Activated CD8-positive, alpha-beta memory T cell treated with anti-CD3 and anti-CD28 coated beads for 1 hour (primary cell): ENCODE data around the gene MVD.
A peak's percentile ranks its signal among the peaks of the same experiment; 100 is the strongest.

Experiments
- DNase-seq, 2 donors: peaks; one replicate each; pipeline ENCODE4 v3.0.0-alpha.2; 2020; ENCODE audit warnings: low read depth in 1 of 2; ENCODE audit errors: extremely low read depth in 1 of 2

MVD gene

DNA sequence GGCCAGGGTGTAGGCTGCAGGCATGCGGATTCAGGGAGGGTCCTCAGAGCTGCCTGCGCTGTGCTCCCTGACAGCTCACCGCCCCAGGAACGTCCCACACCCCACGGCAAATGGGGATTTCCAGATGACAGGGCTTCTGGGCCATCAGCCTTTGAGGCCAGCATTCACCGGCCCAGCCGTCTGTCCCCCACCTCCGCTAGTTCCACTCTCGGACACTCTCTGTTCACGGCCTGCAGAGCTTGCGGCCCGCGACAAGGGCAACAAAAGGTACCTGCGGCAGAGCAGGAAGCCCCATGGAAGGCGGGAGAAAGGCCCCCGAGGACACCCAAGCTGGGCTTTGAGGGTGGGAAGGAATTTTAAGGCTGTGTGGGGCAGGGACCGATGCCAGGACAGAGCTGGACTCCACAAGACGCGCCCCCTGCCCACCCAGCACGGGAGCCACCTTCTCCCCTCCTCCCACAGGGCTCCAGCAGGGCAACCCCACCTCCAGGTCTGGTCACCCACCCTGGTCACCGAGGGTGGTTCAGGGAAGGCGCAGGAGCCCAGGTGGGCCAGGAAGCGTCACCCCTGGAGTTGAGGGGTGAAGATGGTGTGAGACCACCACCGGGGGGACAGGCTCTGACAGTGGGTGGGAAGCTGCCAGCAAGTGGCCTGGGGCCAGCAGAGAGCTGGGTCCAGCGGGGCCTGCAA is 6.5 kb downstream of the MVD start:
- no peak for DNase-seq

GRCh38 chr16:88655733-88656281 is 7.1 kb downstream of the MVD start:
- DNase-seq, result no peak

DNA sequence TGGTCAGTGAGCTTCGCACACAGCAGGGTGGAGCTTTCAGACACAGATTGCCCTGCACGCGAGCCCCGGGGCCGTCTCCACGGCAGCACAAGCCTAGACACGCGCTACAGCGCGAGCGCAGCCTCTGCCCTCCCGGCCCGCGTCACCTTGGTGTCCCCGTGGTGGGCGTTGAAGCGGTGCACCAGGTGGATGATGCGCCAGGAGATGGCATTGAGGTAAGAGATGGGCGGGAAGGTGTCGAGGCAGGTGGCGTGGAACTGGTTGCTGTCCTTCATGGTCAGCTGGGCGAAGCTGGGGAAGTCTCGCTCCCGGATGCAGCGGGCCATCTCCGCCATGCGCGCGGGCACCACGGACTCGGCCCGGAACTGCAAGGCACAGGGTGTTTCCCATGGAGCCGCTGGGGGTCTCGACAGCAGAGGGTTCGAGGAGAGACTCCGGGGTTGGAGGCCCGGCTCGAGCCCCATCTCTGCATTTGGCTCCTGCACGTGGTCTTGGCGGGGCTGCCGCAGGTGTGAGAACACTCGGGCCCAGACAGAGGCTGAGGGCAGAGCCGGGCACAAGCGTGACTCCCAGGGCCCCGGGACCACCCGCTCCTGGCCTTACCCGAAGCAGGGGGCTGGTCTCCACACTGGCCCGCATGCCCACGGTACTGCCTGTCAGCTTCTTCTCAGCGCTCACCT is 7.7 kb downstream of the MVD start:
- no peak for DNase-seq

- DNase-seq, result no peak
These were observed 8.4 kb downstream of the MVD start for GRCh38 chr16:88654363-88655052.

- no peak for DNase-seq
These were observed 9.1 kb downstream of the MVD start for GRCh38 chr16:88653596-88654362.

DNA sequence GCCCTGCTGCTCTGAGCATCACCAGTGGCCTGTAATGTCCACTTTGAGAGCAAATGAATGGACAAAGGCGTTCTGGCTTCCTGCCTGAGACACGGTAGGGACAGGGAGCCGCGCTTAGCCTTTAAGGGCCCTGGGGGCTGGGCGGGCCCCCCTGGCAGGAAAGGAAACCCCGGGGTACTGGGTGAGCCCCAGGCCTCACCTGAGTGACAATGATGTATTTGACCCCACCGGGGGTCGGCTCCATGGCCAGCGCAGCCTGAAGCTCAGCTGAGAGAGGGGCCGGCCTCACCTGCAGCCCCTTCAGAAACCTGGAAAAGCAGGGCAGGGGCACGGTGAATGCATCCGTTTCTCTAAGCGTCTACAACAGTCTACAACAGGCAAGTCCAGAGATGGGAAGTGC is 9.8 kb downstream of the MVD start:
- no peak for DNase-seq

- no peak for DNase-seq
These were observed 10.2 kb downstream of the MVD start for GRCh38 chr16:88652762-88653063.

DNA sequence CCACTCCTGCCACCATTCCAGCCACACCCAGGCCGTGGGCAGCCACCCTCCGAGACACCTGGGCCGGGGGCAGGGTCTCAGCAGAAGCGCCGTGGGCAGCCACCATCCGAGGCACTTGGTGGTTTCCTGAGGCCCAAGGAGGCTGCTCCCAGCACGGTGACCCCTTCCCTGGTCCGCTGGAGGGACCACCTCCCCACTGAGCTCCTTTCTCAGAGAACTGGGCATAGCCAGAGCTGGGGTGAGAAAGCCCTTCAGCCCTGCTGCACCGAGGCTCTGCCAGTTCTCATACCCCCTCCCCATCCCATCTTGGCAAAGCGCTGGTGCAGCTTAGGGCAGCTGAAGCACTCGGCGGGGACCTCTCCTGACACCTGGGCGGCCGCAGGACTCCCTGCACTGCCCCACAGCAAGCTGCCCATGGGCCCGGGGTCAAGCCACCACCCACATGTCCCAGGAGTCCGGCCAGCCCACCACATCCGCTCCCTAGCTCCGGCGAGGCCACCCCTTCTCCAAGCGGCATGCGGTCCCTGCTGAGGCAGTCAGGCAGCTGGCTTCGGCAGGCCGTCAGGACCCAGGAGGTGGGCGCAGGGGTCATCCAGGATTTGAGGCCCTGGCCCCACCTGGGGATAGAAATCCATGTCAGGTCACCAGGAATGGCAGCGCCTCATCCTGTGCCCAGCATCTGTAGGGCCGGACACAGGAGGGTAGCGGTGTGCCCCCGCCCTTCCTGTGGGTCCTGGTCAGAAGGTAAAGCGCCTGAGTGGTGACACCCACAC is 10.7 kb downstream of the MVD start:
- no peak for DNase-seq

GRCh38 chr16:88651276-88651988 is 11.5 kb downstream of the MVD start:
- DNase-seq, result peak in 1 of 2 donors; percentile 49

- DNase-seq, result peak in 1 of 2 donors; percentile 69
These were observed 12.1 kb downstream of the MVD start, which contains the start of gene CYBA for GRCh38 chr16:88650749-88651275. TSS of gene CYBA (minus strand) at chr16:88651053. CDS start at chr16:88651013, 40 bp downstream.

DNA sequence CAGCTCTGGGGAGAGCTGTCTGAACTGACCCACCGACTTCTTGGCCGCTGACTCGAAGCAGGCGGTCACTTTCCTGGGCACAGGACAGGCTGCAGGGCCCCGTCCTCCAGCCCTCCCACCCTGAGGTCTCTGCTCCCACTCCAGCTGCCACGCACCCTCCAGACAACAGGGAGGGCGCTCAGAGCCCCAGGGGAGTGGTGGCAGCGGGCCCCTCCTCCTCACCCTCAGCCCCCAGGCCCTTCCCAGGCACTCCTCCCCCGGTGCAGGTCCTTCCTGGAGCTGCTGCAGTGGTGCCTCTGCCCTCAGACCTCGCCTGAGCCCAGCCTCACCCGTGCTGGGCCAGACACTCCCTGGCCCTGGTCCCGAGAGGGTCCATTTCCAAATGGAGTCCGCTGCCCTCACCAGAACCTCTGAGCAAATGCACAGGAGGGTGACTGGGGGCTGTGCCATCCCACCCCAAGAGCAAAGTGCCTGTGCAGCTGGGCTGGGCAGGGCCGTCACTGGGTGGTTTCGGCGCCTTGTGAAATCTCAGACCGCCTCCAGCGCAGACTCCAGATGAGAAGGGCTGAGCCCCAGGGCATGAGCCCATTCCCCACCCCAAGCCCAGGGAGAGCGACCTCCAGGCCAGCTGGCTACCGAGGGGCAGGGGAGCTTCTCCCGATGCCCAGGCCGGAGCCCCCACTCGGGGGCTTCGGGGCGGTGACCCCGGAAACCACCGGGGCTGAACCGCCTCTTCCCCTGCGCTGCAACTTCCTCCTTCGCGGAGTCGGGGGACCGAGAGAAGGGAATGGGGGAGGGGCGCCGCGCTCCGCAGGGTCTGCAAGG is 12.8 kb downstream of the MVD start:
- DNase-seq, result no peak

DNA sequence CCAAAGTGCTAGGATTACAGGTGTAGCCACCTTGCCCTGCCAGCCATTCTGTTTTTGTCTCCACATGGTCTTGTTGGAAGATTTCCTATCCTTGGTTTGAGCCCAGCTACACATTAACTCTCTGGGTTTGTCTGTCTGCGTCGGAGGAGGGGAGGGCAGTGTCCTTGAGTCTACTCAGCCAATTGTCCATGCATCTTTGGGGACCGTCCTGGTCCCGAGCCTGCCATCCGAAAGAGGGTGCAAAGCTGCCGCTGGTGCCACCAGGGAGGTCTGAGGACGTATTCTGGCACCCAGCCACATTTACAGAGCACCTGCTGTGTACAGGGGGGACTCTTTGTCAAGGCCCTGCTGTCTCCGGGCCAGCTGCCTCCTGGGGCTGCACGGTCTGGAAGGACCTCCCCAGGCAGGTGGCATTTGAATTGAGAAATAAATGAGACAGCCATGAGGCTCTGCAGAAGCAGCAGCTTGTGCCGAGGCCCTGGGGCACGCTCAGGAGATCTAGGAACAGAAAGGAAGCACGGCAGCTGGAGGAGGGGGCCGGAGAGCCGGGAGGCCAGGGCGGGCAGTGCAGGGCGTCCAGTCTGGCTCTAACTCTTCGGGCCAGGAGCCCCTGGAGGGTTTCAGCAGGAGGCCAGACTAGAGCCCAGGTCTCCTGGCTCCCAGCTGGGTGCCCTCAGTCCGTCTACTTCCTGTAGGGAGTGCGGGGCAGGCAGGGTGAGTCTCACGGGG is 13.5 kb downstream of the MVD start:
- DNase-seq, result no peak

DNA sequence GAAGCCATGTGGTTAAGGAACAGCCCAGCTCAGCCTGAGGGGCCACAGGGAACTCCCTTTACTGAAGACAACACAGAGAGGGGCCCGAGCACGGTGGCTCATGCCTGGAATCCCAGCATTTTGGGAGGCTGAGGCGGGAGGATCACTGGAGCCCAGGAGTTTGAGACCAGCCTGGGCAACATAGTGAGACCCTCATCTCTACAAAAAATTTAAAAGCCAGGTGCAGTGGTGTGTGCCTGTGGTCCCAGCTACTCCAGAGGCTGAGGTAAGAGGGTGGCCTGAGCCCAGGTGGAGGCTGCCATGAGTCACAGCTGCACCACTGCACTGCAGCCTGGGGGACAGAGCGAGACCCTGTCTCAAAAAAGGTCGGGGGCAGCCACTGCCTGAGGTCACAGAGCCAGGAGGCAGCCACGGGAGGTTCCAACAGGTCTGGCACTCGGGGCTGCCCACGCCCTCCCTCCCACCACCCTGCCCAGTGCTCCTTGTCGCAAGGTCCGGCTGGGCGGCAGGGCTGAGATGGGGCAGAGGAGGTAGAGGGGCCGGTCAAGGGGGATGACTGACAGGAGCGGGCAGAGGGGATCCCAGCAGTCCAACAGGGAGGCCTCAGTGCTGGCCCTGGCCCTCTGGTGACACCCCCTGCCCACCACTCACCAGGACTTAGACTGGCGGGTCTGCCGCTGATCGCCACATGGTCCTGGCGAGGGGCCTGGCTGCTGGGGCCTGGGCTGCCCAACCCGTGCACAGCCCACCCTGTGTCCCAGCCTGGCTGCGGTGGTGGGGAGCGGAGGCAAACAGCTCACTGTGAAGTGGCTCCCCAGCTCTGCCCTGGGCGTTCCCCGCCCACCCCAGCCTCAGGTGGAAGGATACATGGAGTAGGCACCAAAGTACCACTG is 15.5 kb downstream of the MVD start:
- DNase-seq, result no peak

DNA sequence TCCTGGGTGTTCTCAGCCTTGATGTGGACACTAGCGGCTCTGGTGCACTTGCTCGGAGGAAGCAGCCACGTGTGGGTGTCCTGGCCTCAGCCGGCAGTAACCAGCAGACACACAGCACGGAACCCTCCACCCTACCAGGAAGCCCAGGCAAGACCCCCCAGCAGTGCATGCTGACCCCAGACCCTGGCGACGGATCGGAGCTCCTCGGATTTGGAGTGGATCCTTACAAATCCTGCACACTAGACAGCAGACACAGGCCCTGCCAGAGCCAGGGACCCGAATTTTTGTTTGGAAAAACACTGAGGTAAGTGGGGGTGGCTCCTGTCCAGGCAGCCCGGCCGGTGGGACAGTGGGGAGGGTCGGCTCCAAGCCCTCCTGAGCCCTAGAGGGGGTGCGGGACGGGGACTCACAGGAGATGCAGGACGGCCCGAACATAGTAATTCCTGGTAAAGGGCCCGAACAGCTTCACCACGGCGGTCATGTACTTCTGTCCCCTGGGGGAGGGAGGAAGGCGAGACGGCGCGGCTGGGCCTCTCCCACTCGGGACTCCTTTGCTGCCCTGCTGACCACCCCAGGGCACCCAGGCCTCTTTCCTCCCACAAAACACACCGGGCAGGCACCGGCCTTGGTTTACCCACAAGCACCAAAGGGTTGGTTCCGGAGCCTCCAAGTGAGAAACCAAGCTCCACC is 16.4 kb downstream of the MVD start:
- no peak for DNase-seq

DNA sequence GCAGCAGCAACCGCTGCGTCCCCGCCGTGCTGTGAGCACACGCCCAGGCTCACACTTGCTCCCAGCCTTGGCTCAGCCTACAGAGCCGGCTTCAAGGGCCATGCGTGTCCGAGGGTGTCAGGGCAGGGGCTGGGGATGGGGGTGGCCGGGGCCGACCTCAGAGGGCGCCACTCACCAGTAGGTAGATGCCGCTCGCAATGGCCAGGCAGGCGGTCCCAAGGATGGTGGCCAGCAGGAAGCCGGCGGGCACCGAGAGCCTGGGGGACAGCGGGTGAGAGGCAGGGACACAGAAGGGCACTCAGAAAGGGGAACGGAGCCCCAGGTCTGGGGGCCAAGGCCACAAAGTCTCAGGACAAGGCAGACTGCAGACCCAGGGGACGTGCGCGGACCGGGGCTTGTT is 16.9 kb downstream of the MVD start:
- DNase-seq, result no peak

DNA sequence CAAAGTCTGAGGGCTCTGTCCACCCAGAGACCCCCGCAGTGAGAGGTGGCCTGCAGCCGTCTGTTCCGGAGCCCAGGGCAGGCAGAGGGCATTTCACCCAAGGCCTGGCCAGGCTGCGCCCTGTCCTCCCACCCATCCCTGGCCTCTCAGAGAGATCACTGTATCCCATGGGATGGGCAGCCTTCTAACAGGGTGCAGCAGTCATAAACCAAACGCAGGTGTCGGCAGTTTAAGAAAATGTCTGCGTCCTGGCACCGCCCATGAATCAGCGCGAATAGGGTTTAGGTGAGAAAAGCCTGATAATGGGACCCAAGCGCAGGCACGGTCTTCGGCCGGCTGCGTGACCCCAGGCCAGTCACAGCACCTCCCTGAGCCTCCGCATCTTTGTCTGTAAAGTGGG is 17.4 kb downstream of the MVD start:
- DNase-seq, result no peak

GRCh38 chr16:88643644-88643932 is 19.3 kb downstream of the MVD start:
- no peak for DNase-seq
